NK-92 (cell line): ENCODE measurements around the gene TOPAZ1.

Source experiments
- DNase-seq: peaks from one replicate; lab custom pipeline; 2025; ENCODE audit not compliant: unreplicated experiment; lab: John Stamatoyannopoulos, UW

TOPAZ1 gene

GRCh38 chr3:44240061-44240460, 1.6 kb upstream of the TOPAZ1 start:
- no peak for DNase-seq

DNA sequence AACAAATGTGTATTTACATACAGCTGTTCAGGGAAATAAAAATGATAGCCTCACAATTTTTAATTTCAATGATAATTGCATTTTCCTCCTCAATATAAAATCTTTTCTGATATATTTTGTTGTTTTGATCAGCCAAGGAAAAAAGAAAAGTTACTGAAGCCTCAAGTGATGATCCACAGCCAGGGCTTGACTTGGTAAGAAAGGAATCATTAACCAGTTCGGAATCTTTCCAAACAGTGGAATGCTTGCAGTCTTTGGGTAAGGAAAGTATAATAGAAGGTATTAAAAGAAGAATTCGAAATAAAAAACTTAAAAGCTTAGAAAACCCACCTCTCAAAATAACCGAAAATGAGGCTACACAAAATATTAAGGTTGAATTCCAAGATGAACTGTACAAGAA, 1.0 kb downstream of the TOPAZ1 start:
- no peak for DNase-seq

GRCh38 chr3:44248152-44248551, 6.5 kb downstream of the TOPAZ1 start:
- no peak for DNase-seq

GRCh38 chr3:44252332-44252959, 10.8 kb downstream of the TOPAZ1 start:
- no peak for DNase-seq

- no peak for DNase-seq
Measured at GRCh38 chr3:44259404-44259803, 17.7 kb downstream of the TOPAZ1 start.

- no peak for DNase-seq
Measured at GRCh38 chr3:44264146-44264545, 22.5 kb downstream of the TOPAZ1 start.

- no peak for DNase-seq
Measured at GRCh38 chr3:44265815-44266214, 24.1 kb downstream of the TOPAZ1 start.

DNA sequence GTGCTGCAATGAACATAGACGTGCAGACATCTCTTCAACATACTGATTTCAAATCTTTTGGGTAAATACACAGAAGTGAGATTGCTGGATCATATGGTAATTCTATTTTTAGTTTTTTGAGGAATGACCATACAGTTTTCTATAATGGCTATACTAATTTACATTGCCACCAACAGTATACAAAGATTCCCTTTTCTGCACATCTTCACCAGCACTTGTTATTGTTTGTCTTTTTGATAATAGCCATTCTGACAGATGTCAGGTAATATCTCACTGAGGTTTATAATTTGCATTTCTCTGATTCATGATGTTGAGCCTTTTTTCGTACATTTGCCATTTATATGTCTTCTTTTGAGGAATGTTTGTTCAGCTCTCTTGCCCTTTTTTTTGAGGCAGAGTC, 30.5 kb downstream of the TOPAZ1 start:
- no peak for DNase-seq

DNA sequence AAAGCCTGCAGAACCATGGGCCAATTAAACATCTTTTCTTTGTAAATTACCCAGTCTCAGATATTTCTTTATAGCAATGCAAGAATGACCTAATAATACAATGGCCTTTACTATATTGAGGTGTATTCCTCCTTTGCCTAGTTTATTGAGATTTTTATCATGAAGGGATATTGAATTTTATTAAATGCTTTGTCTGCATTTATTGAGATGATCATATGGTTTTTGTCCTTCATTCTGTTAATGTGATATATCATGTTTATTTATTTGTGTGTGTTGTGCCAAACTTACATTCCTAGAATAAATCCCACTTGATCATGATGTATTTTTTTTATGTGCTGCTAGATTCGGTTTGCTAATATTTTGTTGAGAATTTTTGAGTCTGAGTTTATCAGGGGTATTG, 36.2 kb downstream of the TOPAZ1 start:
- DNase-seq: no peak

DNA sequence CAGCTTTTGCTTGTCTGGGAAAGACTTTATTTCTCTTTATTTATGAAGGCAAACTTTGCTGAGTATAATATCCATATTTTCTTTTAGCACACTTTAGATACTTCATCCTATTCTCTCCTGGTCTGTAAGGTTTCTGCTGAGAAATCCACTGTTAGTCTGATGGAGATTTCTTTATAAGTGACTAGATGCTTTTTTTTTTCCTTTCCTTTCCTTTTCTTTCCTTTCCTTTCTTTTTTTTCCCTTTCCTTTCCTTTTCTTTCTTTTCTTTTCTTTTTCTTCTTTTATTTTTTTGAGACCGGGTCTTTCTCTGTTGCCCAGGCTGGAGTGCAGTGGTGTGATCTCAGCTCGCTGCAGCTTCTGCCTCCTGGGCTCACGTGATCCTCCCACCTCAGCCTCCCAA, 38.4 kb downstream of the TOPAZ1 start:
- no peak for DNase-seq

- no peak for DNase-seq
Measured at GRCh38 chr3:44280631-44281030, 38.9 kb downstream of the TOPAZ1 start.

- DNase-seq: no peak
Measured at GRCh38 chr3:44284949-44285348, 43.3 kb downstream of the TOPAZ1 start.

DNA sequence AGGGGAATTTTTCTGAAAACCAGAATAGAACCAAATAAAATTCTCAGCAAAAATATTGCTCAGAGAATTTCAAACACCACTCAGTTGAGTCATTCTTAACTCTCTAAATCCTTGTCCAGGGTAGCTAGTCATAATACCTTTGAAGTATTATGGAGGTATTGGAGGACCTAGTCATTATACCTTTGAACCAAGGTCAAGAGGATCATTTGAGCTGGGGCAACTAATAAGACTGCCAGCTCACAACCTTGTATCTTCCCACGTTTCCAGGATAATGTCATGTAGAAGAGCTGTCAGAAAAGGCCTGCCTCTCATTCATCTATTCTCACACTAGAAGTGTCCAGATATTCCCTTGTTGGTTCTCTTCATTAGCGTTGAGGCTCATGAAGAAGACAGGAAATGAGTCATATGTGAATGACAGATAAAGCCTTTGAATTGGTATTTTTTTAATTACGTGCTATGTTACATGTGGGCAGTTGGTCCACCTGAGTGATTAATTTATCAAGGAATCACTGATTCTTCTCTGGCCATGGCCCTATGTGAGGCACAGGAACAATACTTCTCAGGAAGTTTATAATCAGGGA, 48.3 kb downstream of the TOPAZ1 start:
- DNase-seq: no peak

DNA sequence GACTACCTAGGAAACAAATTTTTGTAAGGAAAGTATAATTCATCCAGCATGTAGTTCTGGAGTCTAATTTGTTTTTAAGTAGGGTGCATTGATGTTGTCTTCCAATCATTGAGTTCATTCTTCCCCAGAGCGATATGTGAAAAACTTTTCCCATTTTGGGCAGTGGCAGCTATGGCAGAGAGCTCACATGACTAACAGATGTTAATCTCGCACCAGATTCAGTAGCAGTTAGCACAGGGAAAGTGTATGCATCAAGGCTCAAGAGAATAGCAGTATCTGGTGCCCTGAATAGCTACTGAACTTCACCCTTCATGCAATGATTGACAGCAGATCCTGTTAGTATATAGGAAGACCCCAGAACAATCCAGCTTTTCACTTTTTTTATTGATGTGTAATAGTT, 50.6 kb downstream of the TOPAZ1 start:
- DNase-seq: no peak

DNA sequence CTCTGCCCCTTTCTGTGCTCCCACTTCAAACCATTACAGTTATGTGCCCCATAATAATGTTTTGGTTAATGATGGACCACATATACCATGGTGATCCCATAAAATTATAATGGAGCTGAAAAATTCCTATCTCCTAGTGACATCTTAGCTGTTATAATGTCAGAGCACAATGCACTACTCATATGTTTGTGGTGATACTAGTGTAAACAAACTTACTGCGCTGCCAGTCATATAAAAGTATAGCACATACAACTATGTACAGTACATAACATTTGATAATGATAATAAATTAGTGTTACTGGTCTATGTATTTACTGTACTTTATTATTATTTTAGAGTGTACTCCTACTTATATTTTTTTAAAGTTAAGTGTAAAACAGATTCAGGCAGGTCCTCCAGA, 51.3 kb downstream of the TOPAZ1 start:
- no peak for DNase-seq

- DNase-seq: no peak
Measured at GRCh38 chr3:44297255-44297654, 55.6 kb downstream of the TOPAZ1 start.

DNA sequence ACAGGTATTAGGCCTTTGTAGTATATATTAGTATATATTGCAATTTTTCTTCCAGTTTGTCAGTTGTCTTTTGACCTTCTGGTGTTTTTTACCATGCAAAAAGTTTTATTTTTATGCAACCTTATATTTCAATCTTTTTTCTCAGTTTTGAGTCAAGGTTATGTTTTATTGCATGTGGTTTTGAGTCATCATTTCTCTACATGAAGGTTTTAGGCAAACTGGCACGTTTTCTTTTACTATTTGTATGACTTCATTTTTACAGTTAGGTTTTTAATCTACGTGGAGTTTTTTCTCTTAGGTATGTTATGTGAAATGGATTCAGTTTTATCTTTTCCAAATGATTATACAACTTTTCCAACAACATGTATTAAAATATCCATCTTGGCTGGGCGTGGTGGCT, 60.1 kb downstream of the TOPAZ1 start:
- DNase-seq: no peak

DNA sequence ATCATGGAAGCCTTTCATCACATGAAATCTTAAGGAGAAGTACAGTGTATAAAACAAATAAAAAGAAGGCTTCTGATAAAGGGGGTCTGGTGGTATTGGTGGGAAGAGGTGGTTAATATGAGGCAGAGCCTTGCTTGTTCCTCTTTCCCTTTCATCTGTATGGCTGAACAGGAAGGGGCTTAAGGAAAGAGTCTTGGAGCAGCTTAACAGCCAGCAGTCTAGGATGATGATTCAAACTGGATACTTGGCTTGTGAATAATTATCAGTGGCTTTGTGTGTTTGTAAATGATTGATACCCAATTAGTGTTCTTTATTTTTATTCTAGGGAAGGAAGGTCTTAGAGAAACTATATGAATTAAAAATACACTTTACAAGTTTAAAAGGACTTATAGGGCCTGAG, 67.8 kb downstream of the TOPAZ1 start:
- DNase-seq: no peak

GRCh38 chr3:44318891-44319311, 77.2 kb downstream of the TOPAZ1 start:
- no peak for DNase-seq

DNA sequence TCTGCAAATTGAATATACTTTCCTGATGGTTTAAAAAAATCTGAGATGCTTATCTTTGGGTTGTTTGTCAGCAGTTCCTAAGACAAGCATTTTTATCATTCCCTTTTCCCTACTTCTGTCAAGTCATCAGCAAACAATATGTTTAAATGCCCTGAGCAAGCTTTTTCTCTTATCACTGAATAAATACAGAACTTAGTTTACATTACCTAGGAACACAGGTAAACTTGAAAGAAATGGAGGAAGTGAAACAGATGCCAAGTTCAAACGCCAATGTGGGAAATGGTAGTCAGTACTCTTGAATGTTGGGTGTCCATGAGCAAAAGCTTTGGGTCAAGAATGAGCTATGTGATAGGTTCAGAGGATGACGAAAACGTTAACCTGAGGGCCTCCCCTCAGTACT, 79.6 kb downstream of the TOPAZ1 start:
- no peak for DNase-seq

DNA sequence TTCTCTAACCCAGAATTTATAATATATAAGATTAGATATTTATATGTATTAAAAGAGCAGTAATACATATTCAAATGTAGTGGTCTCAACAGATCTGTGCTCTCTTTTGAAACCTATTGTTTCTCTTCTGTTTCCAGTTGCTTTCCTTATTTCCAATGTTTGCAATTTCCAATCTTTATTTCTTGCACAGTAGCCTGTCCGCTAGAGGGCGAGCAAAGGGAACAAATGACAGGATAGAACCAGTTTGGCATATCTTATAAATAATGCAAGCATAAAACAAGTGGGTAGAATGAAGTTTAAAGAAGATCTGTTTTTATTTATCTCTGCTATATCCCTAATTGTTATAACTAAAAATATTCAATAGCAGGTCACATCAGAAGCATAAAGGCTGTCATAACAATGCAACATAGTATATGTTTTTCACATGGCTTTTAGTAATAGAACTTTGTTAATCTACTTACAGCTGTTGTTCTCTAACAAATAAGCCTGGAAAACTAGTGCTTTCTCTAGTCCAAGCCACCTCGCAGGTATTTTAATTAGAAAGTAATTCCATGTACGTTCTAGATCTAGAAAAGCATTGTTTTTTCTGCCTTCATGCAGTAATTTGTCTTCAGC, 81.8 kb downstream of the TOPAZ1 start:
- no peak for DNase-seq

DNA sequence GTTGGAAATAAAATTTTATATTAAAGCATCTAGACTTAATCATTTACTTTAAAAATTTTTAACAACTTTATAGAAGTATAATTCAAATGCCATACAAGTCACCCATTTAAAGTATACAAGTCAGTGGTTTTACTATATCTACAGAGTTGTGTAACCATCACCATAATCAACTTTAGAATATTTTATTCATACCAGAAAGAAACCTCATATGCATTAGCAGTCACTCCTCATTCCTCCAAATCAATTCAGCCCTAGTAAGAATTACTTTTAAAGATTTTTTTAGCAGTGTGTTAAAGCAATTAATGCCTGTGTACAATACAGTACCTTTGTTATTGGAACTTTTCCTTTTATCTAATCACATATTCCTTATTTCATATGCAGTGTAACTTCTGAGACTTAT, 82.9 kb downstream of the TOPAZ1 start:
- DNase-seq: no peak

GRCh38 chr3:44326019-44326418, 84.3 kb downstream of the TOPAZ1 start:
- no peak for DNase-seq
